Activated naive CD4-positive, alpha-beta T cell treated with anti-CD3 and anti-CD28 coated beads, Interleukin-2, amount 50 U/mL, for 24 hours (primary cell): ENCODE measurements around the gene NCOA1.
"Not testable (repeated sequence)": the region's sequence is repeated elsewhere in the genome, so short reads cannot be mapped to it uniquely, and the experiment has no call there.

Experiments used
- H3K27ac Mint-ChIP-seq: one replicate; pipeline ENCODE4 v1.8.0; 2021; ENCODE audit warnings: mild to moderate bottlenecking, mixed read lengths
- H3K27me3 Mint-ChIP-seq: one replicate; pipeline ENCODE4 v1.8.0; 2021; ENCODE audit warnings: mixed read lengths
- H3K36me3 Mint-ChIP-seq: one replicate; pipeline ENCODE4 v1.8.0; 2021; ENCODE audit warnings: mixed read lengths
- H3K4me1 Mint-ChIP-seq: one replicate; pipeline ENCODE4 v1.8.0; 2021; ENCODE audit warnings: mixed read lengths
- H3K4me3 Mint-ChIP-seq: one replicate; pipeline ENCODE4 v1.8.0; 2021; ENCODE audit warnings: mild to moderate bottlenecking, mixed read lengths
- H3K9me3 Mint-ChIP-seq: one replicate; pipeline ENCODE4 v1.8.0; 2021; ENCODE audit warnings: mixed read lengths

The NCOA1 gene

DNA sequence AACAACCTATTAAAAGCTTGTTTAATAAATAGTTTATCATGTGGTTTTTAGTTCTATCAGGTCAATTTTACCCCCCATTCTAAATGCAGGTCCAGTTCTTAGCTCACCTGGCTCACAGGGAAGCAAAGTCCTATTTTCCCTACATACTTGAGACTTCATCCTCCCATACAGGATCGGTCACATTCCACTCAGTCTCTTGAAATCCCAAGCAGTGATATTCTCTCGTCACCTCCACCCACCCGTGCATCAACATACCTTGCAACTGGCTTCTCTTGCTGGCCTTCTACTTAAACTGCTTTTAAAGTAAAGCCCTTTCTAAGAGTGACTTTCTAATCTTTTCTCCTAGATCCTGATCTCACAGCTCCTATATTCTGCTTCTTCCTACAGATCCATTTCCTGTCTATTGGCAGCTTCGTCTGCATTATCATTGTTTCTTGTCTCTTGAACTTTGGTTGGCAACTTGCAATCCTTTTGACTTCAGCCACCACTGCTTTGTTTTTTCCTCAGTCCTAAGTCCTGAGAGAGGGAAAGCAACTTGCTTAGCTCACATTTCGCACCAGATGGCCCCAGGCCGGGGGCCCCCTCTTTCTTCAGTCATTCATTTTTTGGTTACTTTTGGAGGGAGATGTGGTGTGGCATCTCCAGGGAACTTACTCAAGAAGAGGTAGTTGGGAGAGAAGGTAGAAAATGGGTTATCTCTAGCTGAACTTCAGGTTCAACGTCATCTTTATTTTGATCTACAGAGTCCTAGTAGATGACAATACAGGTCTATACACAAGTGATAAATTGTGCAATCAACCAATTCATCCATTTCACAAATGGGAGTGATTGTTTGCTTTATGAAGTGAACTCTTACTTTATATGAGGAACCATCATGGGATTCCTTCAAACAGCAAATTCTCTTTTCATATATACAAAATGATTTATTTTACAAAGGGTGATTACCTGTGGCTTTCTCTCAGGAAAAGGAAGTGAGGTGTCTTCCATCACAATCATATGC, 23.9 kb upstream of the NCOA1 start:
- Mint-ChIP-seq H3K36me3 (no peaks in the 10 kb centered on the region), H3K4me1 (no peaks in the 10 kb centered on the region), H3K4me3 (no peak overlapping the region), H3K27ac (no peak overlapping the region), H3K27me3 (peaks cover 7% of the 10 kb centered on the region), H3K9me3 (no peaks in the 10 kb centered on the region)

DNA sequence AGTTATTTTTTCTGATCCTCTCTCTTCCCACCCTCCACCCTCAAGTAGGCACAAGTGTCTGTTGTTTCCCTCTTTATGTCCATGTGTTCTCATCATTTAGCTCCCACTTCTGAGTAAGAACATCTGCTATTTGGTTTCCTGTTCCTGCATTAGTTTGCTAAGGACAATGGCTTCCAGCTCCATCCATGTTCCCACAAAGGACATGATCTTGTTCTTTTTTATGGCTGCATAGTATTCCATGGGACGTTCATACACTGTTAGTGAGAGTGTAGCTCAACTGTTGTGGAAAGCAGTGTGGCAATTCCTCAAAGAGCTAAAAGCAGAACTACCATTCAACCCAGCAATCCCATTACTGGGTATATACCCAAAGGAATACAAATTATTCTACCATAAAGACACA, 22.6 kb upstream of the NCOA1 start:
- not testable (repeated sequence) for H3K4me3 Mint-ChIP-seq, H3K9me3 Mint-ChIP-seq, H3K36me3 Mint-ChIP-seq, H3K27ac Mint-ChIP-seq, H3K27me3 Mint-ChIP-seq, H3K4me1 Mint-ChIP-seq

DNA sequence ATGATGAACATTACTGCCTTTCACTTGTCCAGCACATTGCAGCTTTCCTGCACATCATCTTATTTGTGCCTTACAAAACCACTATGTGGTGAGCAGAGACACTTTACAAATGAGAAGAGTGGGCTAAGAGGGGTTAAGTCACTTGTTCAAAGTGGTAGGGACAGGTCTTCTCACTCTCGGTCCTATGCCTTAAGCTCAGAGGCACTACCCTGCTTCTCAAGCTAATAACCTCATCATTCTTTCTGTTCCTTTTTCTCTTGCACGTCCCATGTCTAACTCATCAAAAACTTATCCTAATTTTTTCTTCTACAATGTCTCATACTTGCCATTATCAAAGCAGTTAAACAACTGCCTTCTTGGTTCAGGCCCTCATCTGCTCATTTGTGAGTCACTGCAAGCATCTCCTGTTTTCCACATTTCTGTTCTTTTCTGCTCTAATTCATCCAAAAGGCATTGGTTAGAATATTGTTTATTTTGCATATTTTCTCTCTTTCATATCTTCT, 21.9 kb upstream of the NCOA1 start:
- H3K27me3 Mint-ChIP-seq: peaks cover 7% of the 10 kb centered on the region
- no peaks in the 10 kb centered on the region for H3K9me3 Mint-ChIP-seq
- H3K4me1 Mint-ChIP-seq: no peaks in the 10 kb centered on the region
- no peak overlapping the region for H3K4me3 Mint-ChIP-seq
- H3K27ac Mint-ChIP-seq: no peak overlapping the region
- H3K36me3 Mint-ChIP-seq: no peaks in the 10 kb centered on the region

DNA sequence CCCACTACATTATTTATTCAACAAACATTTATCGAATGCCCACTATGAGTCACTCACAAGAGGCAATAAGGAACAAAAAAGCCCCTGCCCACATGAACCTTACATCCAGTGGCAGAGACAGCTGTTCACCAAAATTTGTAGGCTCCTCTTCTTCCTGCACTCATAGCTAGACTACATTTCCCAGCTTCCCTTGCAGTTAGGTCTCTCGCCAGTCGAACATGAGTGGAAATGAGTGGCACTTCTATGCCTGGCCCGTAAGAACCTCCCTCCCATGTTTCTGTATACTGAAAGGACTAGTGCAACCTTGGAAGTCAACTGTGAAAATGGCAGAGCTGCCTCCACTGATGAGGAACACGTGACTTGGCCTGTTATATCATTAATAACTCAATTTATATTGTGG, 19.4 kb upstream of the NCOA1 start:
- Mint-ChIP-seq H3K9me3 (no peaks in the 10 kb centered on the region), H3K4me1 (no peaks in the 10 kb centered on the region), H3K4me3 (no peak overlapping the region), H3K27ac (no peak overlapping the region), H3K27me3 (peaks cover 7% of the 10 kb centered on the region), H3K36me3 (no peaks in the 10 kb centered on the region)

DNA sequence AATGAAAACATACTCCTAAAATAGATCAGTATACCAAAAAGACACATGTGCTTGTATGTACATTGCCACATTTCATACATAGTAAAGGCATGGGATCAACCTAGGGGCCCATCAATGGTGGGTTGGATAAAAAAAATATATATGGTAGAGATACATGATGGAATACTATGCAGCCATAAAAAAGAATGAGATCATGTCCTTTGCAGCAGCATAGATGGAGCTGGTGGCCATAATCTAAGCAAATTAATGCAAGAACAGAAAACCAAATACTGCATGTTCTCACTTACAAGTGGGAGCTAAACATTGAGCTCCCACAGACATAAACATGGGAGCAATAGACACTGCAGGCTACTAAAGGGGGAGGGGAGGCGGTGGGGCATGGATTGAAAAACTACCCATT, 18.6 kb upstream of the NCOA1 start:
- Mint-ChIP-seq H3K4me1 (no peaks in the 10 kb centered on the region), H3K4me3 (no peak overlapping the region)

DNA sequence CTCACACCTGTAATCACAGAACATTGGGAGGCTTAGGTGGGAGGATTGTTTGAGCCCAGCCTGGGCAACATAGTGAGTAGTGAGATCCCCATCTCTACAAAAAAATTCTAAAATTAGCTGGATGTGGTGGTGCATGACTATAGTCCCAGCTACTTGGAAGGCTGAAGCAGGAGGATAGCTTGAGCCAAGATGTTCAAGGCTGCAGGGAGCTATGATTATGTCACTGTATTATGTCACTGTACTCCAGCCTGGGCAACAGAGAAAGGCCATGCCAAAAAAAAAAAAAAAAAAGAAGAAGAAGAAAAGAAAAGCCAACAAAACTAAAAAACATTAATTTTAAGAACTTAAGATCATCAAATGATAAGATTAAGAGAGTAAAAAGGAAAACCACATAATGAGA, 17.4 kb upstream of the NCOA1 start:
- no peaks in the 10 kb centered on the region for H3K36me3 Mint-ChIP-seq
- H3K4me1 Mint-ChIP-seq: no peaks in the 10 kb centered on the region
- no peak overlapping the region for H3K27ac Mint-ChIP-seq
- peaks cover 2% of the 10 kb centered on the region for H3K27me3 Mint-ChIP-seq
- no peaks in the 10 kb centered on the region for H3K9me3 Mint-ChIP-seq
- H3K4me3 Mint-ChIP-seq: no peak overlapping the region

More for the DNA sequence above, 18.6 kb upstream of the NCOA1 start:
- Mint-ChIP-seq H3K27ac (no peak overlapping the region), H3K36me3 (no peaks in the 10 kb centered on the region), H3K9me3 (no peaks in the 10 kb centered on the region), H3K27me3 (peaks cover 3% of the 10 kb centered on the region)

DNA sequence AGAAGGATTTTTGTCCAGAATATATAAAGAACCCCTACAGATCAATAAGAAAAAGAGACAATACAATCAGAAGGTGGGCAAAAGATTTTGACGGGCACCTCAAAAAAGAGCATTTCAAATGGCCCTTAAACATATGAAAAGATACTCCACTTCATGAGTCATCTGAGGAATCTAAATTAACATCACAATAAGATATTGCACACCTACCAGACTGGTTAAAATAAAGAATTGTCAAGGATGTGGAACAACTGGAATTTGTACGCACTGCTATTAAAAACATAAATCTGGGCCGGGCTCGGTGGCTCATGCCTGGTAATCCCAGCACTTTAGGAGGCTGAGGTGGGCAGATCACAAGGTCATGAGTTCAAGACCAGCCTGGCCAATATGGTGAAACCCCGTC, 17.0 kb upstream of the NCOA1 start:
- Mint-ChIP-seq H3K9me3 (no peaks in the 10 kb centered on the region), H3K4me1 (no peaks in the 10 kb centered on the region), H3K36me3 (no peaks in the 10 kb centered on the region), H3K27ac (no peak overlapping the region), H3K27me3 (no peaks in the 10 kb centered on the region), H3K4me3 (no peak overlapping the region)

DNA sequence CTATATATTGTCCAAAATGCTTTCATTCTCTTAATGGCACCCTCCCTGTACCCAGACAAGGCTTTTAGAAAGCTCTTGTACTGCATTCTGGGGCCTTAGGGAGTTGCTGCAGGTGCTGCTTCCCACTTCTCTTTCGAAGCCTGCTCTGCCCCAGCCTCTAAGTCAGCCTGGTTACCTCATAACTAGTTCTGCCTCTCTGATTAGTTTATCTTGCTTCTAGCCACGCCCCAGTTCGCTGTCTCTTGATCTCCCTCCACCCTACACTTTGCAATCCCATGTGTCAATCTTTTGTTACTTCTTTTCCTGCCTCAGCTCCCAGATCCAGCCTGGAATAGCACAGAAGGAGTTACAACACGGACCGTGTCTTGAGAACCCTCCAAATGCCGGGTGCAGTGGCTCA, 13.8 kb upstream of the NCOA1 start:
- no peaks in the 10 kb centered on the region for H3K27me3 Mint-ChIP-seq
- H3K4me3 Mint-ChIP-seq: no peak overlapping the region
- no peaks in the 10 kb centered on the region for H3K36me3 Mint-ChIP-seq
- no peaks in the 10 kb centered on the region for H3K4me1 Mint-ChIP-seq
- H3K9me3 Mint-ChIP-seq: no peaks in the 10 kb centered on the region
- no peak overlapping the region for H3K27ac Mint-ChIP-seq

DNA sequence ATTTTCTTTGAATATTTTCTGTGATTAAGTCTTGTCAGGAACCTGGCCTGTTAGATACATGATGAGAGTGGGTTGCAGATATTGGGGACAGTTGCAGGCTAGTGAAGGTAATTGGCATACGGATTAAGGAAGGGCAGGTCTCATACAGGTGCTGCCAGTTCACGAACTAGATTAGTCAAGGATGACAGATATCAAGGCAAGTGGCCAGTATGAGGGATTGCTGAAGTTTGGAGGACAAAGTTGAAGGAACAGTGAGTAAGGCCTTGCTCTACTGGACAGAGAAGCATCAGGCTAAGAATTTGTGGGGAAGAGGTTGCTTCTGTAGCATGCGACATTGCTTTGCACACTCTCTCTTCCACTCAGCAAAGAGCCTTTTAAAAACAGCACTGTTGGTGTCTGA, 12.8 kb upstream of the NCOA1 start:
- no peaks in the 10 kb centered on the region for H3K36me3 Mint-ChIP-seq
- H3K4me3 Mint-ChIP-seq: no peak overlapping the region
- H3K27me3 Mint-ChIP-seq: no peaks in the 10 kb centered on the region
- no peak overlapping the region for H3K27ac Mint-ChIP-seq
- H3K9me3 Mint-ChIP-seq: no peaks in the 10 kb centered on the region
- H3K4me1 Mint-ChIP-seq: no peaks in the 10 kb centered on the region

DNA sequence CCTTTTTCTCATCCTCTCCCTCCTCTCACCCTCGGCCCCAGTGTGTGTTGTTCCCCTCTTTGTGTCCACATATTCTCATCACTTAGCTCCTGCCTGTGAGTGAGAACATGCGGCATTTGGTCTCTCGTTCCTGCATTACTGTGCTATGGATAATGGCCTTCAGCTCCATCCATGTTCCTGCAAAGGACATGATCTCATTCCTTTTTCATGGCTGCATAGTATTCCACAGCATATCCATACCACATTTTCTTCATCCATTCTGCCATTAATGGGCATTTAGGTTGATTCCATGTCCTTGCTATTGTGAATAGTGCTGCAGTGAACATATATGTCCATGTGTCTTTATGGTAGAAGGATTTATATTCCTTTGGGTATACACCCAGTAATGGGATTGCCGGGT, 10.8 kb upstream of the NCOA1 start:
- Mint-ChIP-seq H3K27ac (no peak overlapping the region), H3K27me3 (no peaks in the 10 kb centered on the region), H3K36me3 (no peaks in the 10 kb centered on the region), H3K4me3 (no peak overlapping the region), H3K9me3 (no peaks in the 10 kb centered on the region), H3K4me1 (no peaks in the 10 kb centered on the region)

DNA sequence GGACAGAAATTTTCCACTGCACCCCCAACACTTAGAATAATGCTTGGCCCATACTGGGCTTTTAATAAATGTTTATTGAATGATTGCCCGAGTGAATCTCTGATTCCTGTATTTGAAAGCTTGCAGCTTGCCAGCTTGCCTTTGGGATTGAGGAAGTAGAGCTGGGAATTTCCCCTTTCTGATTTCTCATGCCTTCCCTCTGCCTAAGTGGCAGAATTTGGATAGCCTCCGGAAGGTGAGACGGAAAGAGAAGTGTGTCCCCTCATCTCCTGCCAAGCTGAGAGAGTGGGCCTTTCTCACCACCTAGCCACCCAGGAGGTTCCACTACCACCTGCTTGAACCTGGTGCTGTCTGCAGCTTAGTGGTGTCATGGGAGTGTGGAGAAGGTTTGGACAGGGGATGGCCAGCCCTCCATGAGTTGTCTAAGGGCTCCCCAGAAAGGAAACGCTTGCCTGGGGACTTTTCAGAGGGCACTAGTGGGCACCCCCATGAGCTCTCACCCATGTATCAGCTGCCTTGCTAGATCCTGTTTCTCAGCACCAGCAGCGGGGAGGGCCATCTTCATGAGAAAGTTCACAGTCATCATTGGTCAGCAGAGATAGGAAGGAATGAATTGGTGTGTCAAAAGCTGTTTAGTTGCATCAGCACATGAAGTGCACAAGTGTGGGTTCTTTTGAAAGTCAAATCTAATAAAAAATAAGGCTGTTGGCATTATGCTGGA, 8.6 kb upstream of the NCOA1 start:
- no peaks in the 10 kb centered on the region for H3K9me3 Mint-ChIP-seq
- no peak overlapping the region for H3K4me3 Mint-ChIP-seq
- H3K36me3 Mint-ChIP-seq: no peaks in the 10 kb centered on the region
- no peak overlapping the region for H3K27ac Mint-ChIP-seq
- H3K27me3 Mint-ChIP-seq: no peaks in the 10 kb centered on the region
- no peaks in the 10 kb centered on the region for H3K4me1 Mint-ChIP-seq

DNA sequence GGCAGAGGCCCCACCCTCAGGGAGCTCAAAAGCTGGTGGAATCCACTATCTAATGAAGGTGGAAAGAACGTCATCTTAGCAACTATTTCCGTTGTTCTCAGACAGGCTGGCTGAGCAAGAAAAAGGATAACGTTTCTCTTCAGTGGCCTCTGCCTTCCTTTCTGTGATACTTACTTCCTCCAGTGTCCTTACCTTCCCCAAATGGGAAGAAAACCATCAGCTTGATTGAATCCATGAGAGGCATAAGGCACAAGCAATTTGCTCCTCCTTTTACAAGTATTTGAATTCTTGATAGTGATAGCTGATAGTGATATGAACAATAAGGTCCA, 8.1 kb upstream of the NCOA1 start:
- Mint-ChIP-seq H3K4me1 (no peaks in the 10 kb centered on the region), H3K4me3 (no peak overlapping the region), H3K36me3 (no peaks in the 10 kb centered on the region), H3K27ac (no peak overlapping the region), H3K27me3 (no peaks in the 10 kb centered on the region), H3K9me3 (no peaks in the 10 kb centered on the region)

DNA sequence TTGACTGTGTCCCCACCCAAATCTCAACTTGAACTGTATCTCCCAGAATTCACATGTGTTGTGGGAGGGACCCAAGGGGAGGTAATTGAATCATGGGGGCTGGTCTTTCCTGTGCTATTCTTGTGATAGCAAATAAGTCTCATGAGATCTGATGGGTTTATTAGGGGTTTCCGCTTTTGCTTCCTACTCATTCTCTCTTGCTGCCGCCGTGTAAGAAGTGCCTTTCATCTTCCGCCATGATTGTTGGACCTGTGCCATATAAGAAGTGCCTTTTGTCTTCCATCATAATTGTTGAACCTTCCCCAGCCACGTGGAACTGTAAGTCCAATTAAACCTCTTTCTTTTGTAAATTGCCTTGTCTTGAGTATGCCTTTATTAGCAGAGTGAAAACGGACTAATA, 6.4 kb upstream of the NCOA1 start:
- not testable (repeated sequence) for H3K27me3 Mint-ChIP-seq, H3K36me3 Mint-ChIP-seq, H3K4me3 Mint-ChIP-seq, H3K27ac Mint-ChIP-seq, H3K9me3 Mint-ChIP-seq
- H3K4me1 Mint-ChIP-seq: peaks cover 12% of the 10 kb centered on the region

DNA sequence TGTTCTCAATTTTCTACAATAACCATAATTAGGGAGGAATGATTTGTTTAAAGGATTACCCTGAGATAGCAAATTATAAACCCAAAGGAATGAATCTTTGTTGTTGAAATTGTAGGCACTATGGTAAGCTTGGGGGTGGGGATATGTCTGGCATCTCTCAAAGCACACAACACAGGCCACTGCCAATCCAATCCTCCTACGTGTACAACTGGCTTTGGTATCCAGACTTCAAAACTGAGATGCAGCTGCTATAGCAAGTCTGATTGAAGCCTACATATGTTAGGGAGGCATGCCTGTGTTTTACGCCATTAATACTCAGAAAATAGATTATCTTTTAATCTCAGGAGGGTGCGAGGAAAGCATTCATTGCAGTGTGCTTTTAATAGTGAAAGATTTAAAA, 5.9 kb upstream of the NCOA1 start:
- Mint-ChIP-seq H3K27me3 (no peaks in the 10 kb centered on the region), H3K9me3 (no peaks in the 10 kb centered on the region), H3K27ac (no peak overlapping the region), H3K36me3 (no peaks in the 10 kb centered on the region), H3K4me3 (no peak overlapping the region), H3K4me1 (peaks cover 17% of the 10 kb centered on the region)

DNA sequence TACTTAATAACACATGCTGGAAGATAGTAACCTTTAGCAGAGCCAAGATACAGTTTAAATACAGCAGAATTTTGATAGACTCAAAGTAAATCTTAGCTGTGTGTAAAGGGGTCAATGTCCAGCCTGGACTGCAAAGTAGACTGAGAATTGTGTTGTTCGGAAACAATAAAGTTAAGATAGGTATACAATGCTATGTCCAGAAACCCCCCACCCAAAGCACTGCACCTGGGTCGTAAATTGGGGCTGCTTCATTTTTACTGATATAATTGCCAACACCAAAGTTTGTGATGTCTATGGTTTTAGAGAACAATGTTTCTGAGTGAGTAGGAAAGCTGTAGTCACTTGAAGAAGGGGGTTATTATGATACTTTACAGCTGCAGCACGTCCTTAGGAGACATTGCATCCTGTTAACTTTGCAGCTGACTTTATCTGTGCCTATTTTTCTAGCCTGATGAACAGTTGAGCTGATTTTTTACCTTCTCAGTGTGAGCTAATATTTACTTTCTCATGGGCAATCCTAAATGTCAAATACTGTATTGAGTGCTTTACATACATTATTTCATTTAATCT, 4.3 kb upstream of the NCOA1 start:
- Mint-ChIP-seq H3K4me3 (no peak overlapping the region), H3K27me3 (no peaks in the 10 kb centered on the region), H3K27ac (peak overlapping the region; percentile 35), H3K4me1 (peaks cover 22% of the 10 kb centered on the region), H3K36me3 (no peaks in the 10 kb centered on the region), H3K9me3 (no peaks in the 10 kb centered on the region)
